Pancreas (tissue), 10 donors: ENCODE results near the gene PHGDH. TPM values are rescaled to one million over a fixed set of nuclear protein-coding genes. Genes with fewer than 3 reads are reported as not detected.

Experiments used
- ATAC-seq, 4 donors: fragments of 200-7000 bp; cut with Tn5 transposase; one replicate each; pipeline versions ENCODE4 v1.8.0 to v1.9.1; 2020; ENCODE audit warnings: mild to moderate bottlenecking in 4 of 4, moderate library complexity in 4 of 4
- DNase-seq, 6 donors: peaks; one replicate each; pipeline ENCODE4 v3.0.0-alpha.2; 2020
- FAIRE-seq: peaks from 2 replicates; lab custom pipeline; 2012; peaks lifted over from hg19 to GRCh38; lab: Jason Lieb, UNC
- H3K27ac ChIP-seq, 4 donors: fragments of 200-600 bp; sonication (generic); 1 replicate in 3 of 4; 2 replicates in 1 of 4; pipeline versions ENCODE4 v1.5.0 to v1.8.0; 2020
- H3K27me3 ChIP-seq, 4 donors: fragments of 200-600 bp; one replicate each; pipeline ENCODE4 v1.8.0; 2021
- H3K36me3 ChIP-seq, 3 donors: fragments of 200-600 bp; sonication (generic) in 1 of 3; one replicate each; pipeline versions ENCODE4 v1.5.0 to v1.8.0; 2020 to 2021
- H3K4me1 ChIP-seq, 3 donors: fragments of 200-600 bp; one replicate each; pipeline ENCODE4 v1.8.0; 2021
- H3K4me3 ChIP-seq, 4 donors: fragments of 200-600 bp; sonication (generic) in 2 of 4; one replicate each; pipeline versions ENCODE4 v1.5.0 to v1.8.0; 2020 to 2021
- H3K9me3 ChIP-seq, 4 donors: fragments of 200-600 bp; one replicate each; pipeline ENCODE4 v1.8.0; 2021
- WGBS, 2 donors: extraction: QIAGEN DNeasy Blood & Tissue Kit; methylation state at CpG; one replicate each; pipeline ENCODE4 v1.1.7; 2013; 5-methylcytosine and 5-hydroxymethylcytosine counted together
- intact Hi-C, 3 donors: fragments of 100-400 bp; cut with DNase I; formaldehyde crosslinking; loops; one replicate each; pipeline versions ENCODE4 v1.11.1 to v1.14.2; 2022
- polyA plus RNA-seq, 2 donors: library from polyadenylated mRNA; stranded (reverse); fragments of 200-250 nt; gene quantifications; one replicate each; pipeline ENCODE4 v1.2.3, GENCODE V29; 2013
- total RNA-seq, 6 donors: library from RNA; stranded (reverse); fragmentation: NEBNext Ultra II Directional in 4 of 6; extraction: Animal tissue kit (Norgen Biotek cat#: 25700) in 4 of 6; gene quantifications; one replicate each; pipeline versions ENCODE4 v1.2.1 to v1.2.4, GENCODE V29; 2021 to 2023
- TF ChIP-seq, protein P1 (sequence below), 4 donors: fragments of 200-600 bp; sonication (generic) in 3 of 4; IDR thresholded peaks; one replicate each; pipeline versions ENCODE4 v1.5.0 to v1.8.0; 2021; ENCODE audit warnings: antibody characterized with exemption in 4 of 4
- donor health status: healthy with polysubstance abuse.
- donor health status: DM: no; HTN: no; CAD: no; lungs with moderate emphysema.
- donor health status: DM: no; HTN: no; CAD: no.
- donor health status: control.
- donor health status: control.
- donor health status: Bipolar disorder and iron deficiency.
- donor health status: DM: yes; HTN: yes; CAD: no.
- donor health status: DM: no; HTN: no; CAD: no.
- donor health status: DM: no; HTN: no; CAD: no.
- donor health status: DM: yes; HTN: yes; CAD: no.

The PHGDH gene
- total and polyA plus RNA-seq, 8 donors, result 28.2 to 357 (median 70.4) TPM

DNA sequence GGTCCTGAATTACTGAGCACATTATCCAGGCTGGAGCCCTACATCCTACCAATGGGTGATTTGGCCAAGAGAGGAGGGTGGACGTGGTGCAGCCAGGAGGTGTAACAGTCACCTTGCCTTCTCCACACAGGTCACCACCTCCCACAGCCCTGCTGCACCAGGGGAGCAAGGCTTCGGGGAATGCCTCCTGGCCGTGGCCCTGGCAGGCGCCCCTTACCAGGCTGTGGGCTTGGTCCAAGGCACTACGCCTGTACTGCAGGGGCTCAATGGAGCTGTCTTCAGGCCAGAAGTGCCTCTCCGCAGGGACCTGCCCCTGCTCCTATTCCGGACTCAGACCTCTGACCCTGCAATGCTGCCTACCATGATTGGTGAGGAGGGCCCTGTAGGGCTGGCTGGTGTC lies 30.9 kb downstream of the PHGDH start:
- Histone ChIP-seq H3K4me3 (no peak overlapping the region), H3K4me1 (peaks cover 0 to 3% (median under 1%) of the 10 kb centered on the region in 3 donors), H3K27me3 (no peaks in the 10 kb centered on the region), H3K36me3 (peaks cover 0 to 16% (median 0%) of the 10 kb centered on the region in 3 donors), H3K9me3 (no peaks in the 10 kb centered on the region), H3K27ac (no peak overlapping the region)
- DNase-seq, result no peak
- FAIRE-seq, result no peak
- whole genome bisulfite sequencing, 2 donors, result 76 to 87% methylated on average over 7 of the region's 7 CpGs
- TF ChIP-seq, protein P1, sequence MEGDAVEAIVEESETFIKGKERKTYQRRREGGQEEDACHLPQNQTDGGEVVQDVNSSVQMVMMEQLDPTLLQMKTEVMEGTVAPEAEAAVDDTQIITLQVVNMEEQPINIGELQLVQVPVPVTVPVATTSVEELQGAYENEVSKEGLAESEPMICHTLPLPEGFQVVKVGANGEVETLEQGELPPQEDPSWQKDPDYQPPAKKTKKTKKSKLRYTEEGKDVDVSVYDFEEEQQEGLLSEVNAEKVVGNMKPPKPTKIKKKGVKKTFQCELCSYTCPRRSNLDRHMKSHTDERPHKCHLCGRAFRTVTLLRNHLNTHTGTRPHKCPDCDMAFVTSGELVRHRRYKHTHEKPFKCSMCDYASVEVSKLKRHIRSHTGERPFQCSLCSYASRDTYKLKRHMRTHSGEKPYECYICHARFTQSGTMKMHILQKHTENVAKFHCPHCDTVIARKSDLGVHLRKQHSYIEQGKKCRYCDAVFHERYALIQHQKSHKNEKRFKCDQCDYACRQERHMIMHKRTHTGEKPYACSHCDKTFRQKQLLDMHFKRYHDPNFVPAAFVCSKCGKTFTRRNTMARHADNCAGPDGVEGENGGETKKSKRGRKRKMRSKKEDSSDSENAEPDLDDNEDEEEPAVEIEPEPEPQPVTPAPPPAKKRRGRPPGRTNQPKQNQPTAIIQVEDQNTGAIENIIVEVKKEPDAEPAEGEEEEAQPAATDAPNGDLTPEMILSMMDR (IDR thresholded peaks at IDR 0.05), result no peak
- intact Hi-C loops, result loop anchor here in 1 of 3 donors (10.0 kb wide), 1 partner anchor 132 kb away; no protein-coding TSS in a partner anchor
- ATAC-seq, result no peak

DNA sequence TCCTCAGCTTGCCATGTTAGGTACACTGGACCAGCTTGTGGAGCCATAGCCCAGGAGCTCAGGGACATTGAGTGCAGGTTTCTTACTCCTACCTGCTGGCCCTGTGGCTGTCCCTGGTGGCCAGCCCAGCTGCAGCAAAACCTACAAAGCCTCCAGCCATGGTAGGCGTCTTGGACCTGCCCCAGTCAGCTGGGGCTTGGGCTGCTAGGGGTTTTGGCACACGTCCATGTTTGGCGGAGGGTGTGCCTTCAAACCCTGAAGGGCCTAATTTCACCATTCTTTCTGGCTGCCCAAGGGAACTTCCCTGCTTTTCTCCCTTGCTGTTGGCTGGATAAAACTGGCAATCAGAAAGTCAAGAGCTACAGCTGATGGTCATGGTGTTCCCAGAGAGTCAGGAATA lies 31.6 kb downstream of the PHGDH start:
- intact Hi-C loops, result loop anchor here in 1 of 3 donors (10.0 kb wide), 1 partner anchor 131 kb away; no protein-coding TSS in a partner anchor
- peak in 2 of 4 donors; percentile 6 to 9 for ATAC-seq
- TF ChIP-seq, protein P1 (IDR thresholded peaks at IDR 0.05), result no peak
- no peak for DNase-seq
- Histone ChIP-seq H3K27me3 (no peaks in the 10 kb centered on the region), H3K9me3 (no peaks in the 10 kb centered on the region), H3K4me1 (no peaks in the 10 kb centered on the region), H3K4me3 (no peak overlapping the region), H3K27ac (no peak overlapping the region), H3K36me3 (peaks cover 0 to 16% (median 0%) of the 10 kb centered on the region in 3 donors)
- no peak for FAIRE-seq
- 27 to 30% methylated on average over 3 of the region's 3 CpGs for WGBS, 2 donors

DNA sequence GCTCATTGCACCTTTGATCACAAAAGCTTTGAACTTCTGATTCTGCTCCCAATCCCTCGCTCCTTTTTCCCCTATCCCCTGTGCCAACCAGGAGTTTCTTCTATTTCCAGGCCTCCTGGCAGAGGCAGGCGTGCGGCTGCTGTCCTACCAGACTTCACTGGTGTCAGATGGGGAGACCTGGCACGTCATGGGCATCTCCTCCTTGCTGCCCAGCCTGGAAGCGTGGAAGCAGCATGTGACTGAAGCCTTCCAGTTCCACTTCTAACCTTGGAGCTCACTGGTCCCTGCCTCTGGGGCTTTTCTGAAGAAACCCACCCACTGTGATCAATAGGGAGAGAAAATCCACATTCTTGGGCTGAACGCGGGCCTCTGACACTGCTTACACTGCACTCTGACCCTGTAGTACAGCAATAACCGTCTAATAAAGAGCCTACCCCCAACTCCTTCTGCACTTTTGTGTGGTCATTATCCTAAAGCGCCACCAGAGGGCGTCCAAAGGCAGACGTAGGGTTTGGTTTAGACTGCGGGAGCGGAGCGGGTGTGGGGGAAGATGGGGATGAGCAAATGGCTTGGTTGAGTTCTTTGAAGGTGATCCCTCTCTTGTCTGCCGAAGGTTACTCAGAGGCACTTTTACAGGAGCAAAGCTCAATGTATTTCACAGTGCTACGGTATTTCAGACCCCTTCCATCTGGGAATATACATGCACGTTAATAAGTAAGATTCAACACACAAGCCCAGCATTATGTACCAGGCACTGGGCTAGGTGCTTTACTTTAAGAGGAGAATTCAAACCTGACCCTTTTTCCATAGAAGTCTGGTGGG lies 32.3 kb downstream of the PHGDH start:
- TF ChIP-seq, protein P1 (IDR thresholded peaks at IDR 0.05), result peak; percentile 60 to 79 (median 74)
- H3K27me3 ChIP-seq, result no peaks in the 10 kb centered on the region
- peak; percentile 82 to 90 (median 88) for ATAC-seq
- intact Hi-C loops, result loop anchor here in 1 of 3 donors (10.0 kb wide), 1 partner anchor 131 kb away; no protein-coding TSS in a partner anchor
- peak in 5 of 6 donors; percentile 48 to 74 (median 60) for DNase-seq
- no peak overlapping the region for H3K27ac ChIP-seq
- H3K4me1 ChIP-seq, result no peaks in the 10 kb centered on the region
- H3K9me3 ChIP-seq, result no peaks in the 10 kb centered on the region
- 33 to 36% methylated on average over 17 of the region's 17 CpGs for WGBS, 2 donors
- no peak for FAIRE-seq
- H3K4me3 ChIP-seq, result no peak overlapping the region
- H3K36me3 ChIP-seq, result peaks cover 0 to 16% (median 0%) of the 10 kb centered on the region in 3 donors

GRCh38 chr1:119744598-119744942 lies 32.8 kb downstream of the PHGDH start:
- no peaks in the 10 kb centered on the region for H3K9me3 ChIP-seq
- DNase-seq (no peak), ATAC-seq (no peak), FAIRE-seq (no peak)
- 69 to 80% methylated on average over 1 of the region's 1 CpG for WGBS, 2 donors
- no peak overlapping the region for H3K4me3 ChIP-seq
- H3K27ac ChIP-seq, result no peak overlapping the region
- H3K4me1 ChIP-seq, result no peaks in the 10 kb centered on the region
- no peaks in the 10 kb centered on the region for H3K27me3 ChIP-seq
- intact Hi-C loops, result loop anchor here in 1 of 3 donors (10.0 kb wide), 1 partner anchor 130 kb away; no protein-coding TSS in a partner anchor
- H3K36me3 ChIP-seq, result peaks cover 0 to 16% (median 0%) of the 10 kb centered on the region in 3 donors
- TF ChIP-seq, protein P1 (IDR thresholded peaks at IDR 0.05), result no peak
